Measurements from ENCODE around the gene PLXND1.

Gene PLXND1

DNA sequence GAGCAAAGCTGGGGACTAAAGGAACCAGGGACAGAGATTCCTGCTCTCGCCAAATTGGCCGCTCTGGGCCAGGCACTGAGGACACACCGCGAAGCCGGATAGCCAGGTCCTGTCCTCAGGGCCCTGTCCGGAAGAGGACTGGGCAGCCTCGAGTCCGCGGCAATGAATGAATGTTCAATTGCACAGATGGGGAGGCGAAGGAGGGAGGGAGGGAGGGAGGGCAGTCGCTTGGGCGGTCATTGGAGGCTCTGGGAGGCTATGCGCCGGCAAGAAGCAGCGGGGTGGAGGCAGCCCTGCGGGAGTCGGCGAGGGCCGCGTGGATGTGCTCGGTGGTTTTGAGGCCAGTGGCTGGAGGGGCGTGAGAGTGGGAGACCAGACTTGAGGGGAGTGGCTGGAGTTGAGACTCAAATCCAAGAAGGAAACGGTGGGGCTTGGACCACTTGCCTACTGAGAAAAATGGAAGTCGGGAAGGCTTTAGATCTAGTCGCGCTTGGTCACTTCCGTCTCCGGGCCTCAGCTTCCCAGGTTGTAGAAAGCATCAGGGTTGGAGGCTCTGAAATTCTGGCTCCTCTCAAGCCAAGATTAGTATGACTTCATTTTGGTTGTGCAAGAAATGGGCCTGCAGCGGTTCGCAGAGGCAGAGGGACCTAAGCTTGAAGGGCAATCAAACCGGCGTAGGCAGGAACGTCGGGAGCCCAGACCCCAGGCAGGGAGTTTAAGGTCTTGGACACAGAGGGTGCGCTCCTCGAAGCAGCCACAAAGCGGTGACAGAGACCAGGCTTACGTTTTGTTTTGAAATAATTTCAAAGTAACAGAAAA lies 21.1 kb upstream of the PLXND1 start:
- DNase-seq (ENCODE audit: low read depth, low spot score), result peak; percentile 33

DNA sequence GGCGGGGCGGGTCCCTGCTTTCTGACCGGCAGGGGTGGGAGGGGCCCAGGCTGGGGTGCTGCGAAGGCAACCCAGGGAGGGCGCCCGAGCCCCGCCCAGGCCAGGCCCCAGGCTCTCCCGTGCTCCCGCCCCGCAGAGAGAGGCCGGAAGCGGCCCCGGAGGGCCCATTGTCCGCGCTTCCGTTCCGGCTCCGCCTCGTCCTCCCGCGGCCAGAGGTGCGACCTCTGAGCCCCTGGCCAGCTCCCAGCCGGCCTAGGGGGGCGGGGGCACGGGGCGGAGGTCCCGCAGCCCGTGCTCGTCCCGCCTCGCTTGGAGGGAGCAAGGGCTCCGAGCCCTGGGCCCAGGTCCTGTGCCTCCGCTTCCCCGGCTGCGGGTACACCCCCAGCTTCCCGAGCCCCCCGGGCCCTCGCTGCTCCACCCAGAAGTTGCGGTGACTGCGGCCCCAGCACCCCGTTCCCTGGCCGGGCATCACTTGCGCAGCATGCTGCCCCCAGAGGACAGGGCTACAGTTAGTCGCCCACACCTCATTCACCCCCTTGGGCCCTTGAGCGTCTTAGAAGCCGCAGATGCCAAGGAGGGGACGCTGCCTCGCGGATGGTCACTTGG lies 20.4 kb upstream of the PLXND1 start:
- no peak for DNase-seq (ENCODE audit: low read depth, low spot score)

DNA sequence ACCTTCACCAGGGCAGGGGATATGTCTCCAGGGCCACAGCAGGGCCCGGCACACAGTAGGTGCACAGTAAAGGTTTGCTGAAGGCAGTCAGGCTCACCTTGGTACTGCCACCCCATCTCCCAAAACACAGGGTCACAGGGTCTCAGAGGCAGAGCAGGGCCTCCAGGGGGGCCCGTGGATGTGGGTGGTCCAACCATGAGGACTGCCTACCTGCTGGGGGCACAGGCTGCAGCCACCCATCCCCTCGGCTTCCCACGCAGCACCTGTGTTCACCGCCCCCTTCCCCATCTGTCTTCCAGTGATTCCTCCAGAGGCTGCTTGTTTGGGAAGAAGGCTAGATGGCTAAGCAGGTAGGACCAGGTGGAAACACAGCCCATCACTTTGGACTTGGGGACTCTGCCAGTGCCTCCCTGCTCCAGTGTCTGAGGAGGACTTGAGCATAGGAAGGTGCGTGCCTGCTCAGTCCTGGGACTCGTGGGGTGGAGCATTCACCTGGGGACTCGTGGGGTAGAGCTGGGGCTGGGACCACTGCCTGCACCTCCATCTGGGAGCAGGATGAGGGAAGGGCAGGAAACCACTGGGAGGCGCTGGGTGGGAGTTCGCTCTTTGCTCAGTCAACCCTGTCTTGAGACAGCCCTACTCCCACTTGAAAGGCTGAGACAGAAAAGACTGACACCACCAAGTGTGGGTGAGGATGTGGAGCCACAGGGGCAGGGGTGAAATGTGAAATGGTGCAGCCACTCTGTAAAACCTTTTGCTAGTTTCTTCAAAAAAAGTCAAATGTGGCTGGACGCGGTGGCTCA lies 18.8 kb upstream of the PLXND1 start:
- no peak for DNase-seq (ENCODE audit: low read depth, low spot score)

DNA sequence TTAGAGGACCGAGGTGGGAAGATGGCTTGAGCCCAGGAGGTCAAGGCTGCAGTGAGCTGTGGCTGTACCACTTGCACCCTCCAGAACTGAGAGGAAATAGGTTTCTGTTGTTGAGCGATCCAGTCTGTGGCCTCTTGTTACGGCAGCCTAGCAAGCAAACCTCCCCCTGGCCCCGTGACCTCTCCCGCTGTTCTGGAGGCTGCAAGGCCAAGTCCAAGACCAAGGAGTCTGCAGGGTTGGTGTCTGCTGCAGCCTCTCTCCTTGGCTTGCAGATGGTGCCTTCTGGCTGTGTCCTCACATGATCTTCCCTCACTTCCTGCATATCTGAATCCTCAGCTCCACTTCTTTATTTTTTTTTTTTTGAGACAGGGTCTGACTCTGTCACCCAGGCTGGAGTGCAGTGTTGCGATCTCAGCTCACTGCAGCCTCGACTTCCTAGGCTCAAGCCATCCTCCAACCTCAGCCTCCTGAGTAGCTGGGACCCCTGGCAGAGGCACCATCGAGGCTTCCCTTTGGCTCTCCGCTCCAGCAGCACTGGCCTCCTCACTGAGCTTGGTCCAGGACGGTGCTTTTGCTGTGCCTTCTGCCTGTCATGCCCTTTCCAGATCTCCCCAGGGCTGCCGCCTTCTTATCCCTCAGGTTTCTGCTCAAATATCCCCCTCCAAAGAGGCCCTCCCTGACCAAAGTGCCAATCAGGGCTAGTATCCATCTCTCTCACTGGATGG lies 18.0 kb upstream of the PLXND1 start:
- no peak for DNase-seq (ENCODE audit: low read depth, low spot score)

DNA sequence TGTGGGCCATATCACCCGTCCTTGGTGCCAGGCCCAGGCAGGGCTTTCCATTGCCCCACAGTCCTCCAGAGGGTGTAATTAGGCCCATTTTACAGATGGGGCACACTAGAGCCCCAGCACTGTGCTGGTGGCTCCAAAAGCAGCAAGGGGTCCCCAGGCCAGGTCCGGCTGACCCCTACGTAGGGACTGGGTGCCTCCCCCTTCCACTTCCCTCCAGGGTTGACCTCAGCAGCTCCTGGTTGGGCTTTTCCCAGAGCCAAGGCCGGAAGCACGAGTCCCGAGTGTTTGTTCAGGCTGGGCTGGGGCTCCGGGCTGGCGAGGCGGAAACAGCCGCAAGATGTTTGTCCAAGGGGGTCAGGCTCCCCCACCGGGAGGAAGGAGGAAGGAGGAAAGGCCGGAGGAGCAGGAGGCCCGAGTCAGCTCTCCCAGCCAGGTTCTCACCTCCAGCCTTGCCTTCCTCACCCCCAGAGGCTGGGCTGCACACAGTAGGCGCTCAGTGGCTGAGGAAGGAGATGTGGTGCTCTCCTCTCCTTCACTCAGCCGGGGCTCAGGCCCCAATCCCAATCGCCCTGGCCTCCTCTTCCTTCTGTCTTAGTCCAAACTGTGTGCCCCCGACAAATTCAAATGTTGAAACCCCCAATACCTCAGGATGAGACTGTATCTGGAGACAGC lies 17.1 kb upstream of the PLXND1 start:
- no peak for DNase-seq (ENCODE audit: low read depth, low spot score)

DNA sequence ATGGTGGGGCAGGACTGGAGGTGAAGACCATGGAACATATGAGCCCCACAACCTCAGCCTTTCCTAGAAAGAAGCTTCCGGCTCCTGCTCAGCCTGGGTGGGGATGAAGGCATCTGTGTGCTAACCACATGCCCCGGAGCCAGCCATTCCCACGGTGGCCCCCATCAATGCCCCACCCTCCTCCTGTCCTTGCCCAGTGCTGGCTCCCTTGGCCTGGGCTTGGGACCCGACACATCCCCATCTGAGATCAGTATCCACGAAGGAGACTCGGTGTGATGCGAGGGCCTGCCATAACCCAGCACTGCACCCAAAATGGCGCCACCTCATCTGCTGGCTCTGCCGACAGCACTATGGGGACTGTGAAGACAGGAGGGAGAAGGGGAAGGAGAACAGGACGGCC lies 16.5 kb upstream of the PLXND1 start:
- no peak for DNase-seq (ENCODE audit: low read depth, low spot score)

DNA sequence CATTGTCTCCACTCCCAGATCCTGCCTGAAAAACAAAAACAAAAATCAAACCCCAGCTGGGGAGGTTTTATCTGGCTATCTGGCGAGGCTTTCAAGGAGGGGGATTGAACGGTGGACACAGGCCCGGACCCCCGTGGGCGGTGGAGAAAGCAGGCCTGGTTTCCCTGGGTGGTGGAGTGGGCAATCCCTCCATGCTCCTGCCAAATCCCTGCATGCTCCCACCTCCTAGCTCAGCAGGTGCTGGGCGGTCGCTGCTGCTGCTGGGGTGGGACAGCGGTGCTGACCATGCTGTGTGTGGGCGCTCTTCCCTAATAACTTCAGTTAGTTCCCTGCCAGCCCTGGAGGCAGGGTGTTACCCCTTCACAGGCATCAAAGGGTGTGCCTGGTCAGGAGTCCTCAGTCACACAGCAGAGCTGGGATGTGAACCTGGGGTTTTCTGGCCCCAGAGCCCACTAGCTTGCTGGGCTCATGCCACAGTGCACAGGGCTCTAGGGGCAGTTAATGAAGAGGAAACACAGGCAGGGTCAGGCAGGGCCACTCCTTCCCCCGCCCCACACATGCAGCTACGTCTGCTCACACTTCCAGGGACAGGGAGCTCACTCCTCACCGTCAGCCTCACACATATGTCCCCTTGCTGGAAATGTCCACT lies 15.9 kb upstream of the PLXND1 start:
- no peak for DNase-seq (ENCODE audit: low read depth, low spot score)

DNA sequence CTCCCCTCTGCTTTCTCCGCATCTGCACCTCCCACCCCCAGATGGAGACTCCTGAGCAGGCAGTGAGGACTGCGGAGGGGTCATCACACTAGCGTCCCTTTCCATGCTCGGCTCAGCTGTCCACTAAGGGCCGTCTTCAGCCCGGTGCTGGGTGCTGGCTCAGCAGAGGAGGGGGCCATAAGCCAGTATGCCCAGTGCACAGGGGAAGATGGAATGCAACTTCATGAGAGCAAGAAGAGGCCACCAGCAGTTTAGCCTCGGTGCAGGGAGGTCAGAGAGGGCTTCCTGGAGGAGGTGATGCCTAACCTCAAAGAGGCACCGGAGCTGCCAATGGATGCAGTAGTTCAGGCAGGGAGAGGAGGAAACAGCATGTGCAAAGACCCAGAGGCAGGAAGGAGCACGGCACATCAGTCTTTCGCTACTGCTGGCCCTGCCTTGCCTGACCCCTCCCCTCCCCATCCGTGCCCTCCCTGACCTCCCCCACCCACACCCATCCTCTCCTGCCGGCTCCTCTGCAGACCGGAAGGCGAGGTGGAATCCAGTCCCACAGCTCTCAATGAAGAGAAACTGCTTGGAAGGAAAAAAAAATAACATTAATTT lies 15.2 kb upstream of the PLXND1 start:
- DNase-seq (ENCODE audit: low read depth, low spot score), result no peak

DNA sequence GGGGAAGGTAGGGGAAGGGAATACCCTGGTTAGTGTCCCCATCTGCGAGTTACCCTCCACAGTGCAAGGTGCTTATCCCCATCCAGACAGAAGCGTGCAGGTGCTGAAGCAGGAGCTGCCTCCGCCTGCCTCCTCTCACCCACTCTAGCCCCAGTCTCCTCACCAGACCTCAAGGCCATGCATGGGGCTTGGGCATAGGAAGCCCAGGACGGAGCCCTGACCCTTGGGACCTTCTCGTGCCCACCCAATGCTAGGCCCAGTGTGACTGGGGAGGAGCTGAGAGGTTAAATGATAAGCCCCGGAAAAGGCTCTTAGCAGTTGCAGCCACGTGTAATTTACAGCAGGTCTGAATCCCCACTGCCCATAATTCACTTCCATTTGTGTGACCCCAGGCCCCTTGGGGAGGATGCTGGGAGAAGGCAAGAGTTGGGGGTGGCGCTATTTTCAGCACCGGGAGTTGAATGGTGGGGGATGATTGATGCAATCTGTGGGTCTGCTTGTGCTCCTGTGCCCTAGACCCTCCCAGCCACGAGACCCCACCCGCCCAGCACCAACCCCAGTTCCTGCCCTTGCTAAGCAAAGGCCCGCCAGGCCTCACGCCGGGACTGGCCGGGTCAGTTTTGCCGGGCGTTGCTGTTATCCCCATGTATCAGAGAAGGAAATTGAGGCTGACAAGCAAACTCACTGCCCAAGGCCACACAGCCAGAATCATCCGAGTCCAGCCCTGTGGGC lies 14.5 kb upstream of the PLXND1 start:
- no peak for DNase-seq (ENCODE audit: low read depth, low spot score)

DNA sequence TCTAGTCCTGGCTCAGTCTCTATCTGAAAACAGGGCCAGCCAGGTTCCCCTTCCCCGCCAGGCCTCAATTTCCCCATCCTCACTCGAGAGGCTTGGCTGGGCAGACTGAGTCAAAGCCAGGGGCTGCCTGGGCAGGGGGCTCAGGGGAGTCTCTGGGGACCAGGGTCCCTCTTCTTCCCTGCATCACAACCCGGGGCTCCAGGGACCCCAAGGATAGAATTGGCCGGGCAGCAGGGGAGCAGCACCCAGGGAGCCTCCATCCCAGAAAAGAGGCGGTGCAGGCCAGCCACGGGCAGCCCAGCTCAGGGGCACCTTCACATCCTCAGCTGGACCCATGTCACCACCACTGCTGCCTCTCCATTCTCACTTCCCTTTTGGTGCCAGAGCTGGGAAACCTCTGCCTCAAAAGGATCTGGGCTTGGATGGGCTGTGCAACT lies 13.3 kb upstream of the PLXND1 start:
- DNase-seq (ENCODE audit: low read depth, low spot score), result no peak

DNA sequence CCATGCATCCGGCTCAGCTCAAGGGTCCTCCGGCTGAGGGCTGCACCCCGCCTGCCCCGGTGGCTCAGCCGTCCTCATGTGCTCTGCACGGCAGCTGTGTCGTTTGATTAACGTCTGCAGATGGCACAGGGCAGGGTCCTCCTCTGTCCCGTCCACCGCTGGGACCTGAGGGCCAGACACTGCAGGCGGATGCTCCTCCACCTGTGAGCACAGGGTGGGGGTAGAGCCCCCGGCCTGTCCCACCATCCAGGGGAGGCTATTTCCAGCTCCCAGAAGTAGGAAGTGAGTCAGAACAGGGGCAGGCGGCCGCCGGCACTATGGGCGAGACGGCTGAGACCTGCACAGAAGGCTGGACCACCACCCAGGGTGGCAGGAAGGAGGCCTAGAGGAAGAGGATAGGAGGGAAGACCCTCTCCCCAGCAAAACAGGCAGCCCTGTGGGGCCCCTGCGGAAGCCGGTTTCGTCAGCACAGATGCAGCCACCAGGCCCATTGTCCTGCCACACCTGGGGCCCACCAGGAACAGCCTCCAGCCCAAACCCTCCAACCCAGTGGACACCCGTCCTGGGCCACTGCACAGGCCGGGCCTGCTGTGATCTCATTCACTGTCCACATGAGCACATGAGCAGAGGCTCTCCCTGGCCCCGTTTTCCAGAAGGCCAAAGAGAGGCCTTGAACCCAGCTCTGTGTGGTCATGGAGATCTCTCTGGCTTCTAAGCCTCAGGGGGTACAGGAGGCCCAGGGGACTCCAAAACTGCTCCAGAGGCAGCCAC lies 12.6 kb upstream of the PLXND1 start:
- DNase-seq (ENCODE audit: low read depth, low spot score), result no peak

DNA sequence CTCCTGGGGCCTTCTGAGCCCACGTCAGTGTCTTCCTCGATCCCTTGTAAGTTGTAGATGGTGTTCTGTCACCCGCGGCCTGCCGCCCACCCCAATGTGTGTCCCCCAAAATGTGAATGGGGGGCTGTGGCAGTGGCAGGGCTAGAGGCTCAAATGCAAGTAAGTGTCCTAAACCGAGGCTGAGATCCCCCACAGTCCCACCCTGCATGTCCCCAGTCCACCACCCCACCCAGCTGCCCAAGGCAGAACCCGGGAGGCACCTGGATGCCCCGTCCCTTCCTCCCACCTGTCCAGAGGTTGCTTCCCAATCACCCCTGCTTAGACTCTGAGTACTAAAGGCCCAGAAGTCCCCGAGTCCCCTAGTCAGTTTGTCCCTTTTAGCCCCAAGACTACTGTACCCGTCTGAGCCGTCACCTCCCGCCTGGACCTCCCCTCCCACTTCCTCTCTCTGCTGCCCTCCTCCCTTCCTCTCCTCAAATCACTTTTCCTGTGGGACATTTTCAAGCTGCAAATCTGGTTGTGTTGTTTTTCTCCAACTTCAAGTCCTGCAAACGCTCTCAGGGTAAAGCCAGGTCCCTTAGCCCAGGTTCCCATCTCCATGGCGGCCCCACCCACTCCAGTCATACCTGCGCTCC lies 11.8 kb upstream of the PLXND1 start:
- DNase-seq (ENCODE audit: low read depth, low spot score), result no peak

DNA sequence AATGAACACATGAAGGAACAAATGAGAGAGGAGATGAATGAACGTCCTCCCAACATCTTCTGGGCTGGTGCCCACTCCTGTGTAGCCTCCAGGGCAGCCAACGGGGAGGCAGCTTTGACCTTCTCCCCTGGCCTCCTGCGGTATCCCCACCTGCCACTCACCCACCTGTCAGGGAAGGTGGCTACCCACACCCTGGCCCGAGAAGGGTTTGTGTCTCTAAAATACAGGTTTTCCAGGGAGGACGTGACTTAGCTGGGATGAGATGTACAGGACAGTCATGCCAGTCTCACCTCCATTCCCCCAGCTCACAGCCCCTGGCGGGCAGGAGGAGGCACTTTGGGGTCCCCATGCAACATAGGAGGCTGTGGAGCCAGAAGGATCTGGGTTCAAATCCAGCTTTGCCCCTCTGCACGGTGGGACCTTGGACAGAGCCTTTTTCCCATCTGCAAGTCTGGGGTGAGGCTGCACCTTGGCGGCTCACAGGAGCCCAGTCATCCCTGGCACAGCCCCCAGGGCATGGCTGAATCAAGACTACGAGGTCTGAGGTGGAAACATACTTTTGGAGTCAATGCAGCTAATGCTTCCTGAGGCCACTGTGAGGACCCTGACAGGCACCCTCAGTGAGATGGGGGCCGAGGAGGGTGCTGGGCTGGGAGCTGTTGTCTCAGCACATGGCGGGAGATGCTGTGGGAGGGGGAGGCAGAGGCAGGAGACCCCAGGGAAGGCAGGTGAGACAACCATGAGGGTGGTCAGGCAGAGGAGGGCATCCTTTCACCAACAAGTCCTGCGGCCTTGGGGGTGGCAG lies 11.1 kb upstream of the PLXND1 start:
- no peak for DNase-seq (ENCODE audit: low read depth, low spot score)

DNA sequence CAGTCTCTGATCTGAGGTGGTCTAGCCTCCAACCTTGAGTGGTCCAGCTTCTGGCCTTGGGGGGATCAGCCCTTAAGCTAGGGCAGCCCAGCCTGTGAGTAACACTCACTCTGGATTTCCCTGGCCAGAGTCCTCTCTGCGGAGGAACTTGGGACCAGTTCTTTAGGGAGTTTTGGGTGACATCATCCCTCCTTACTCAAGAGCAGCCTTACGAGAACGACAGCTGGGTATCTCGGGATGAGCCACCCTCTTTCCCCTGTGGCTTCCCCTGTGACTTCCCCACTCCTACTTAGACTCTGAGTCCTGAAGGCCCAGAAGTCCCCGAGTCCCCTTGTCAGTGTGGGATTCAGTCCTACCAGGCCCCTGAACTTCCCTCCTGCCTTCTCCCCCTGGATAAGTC lies 10.2 kb upstream of the PLXND1 start:
- no peak for DNase-seq (ENCODE audit: low read depth, low spot score)

DNA sequence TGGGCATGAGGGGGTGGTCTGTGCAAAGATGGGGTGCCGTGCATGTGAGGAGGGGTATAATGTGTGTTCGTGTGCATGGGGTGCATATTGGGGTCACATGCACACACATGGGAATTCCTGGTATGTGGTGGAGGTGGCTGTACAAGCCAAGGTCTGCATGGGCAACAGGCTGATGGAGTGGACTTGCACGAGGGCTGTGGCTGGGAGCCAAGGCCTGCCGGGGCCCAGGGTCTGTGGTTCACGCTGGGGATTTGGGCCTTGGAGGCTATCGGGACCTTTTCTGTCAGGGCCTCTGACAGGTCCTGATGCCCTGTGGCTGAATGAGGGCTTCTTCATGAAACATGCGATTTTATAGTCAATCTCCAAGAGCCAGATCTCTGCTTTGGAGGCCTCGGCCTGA lies 9.8 kb upstream of the PLXND1 start:
- DNase-seq (ENCODE audit: low read depth, low spot score), result no peak

DNA sequence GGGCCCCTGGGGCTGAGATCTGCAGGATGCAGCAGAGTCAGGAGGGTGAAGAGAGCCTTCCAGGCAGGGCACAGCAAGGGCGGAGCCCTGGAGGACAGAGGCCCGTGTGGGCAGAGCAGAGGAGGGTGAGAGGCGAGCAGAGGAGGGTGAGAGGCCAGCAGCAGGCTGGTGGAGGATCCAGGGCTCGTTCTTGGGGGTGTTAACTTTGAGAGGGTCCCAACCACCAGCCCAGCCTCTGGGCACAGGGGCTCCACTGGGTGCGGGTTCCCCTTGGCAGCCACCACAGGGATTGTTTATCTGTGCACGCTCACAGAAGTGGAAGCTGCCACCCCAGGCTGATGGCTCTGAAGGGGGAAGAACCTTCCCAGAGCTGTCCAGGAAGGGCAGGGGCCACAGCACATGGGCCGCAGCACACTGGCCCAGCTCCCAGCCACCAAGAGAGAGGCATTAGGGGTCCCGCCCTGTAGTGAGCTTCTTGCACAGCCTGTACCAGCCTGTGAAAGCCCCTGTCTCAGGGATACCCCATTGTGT lies 9.3 kb upstream of the PLXND1 start:
- DNase-seq (ENCODE audit: low read depth, low spot score), result no peak

DNA sequence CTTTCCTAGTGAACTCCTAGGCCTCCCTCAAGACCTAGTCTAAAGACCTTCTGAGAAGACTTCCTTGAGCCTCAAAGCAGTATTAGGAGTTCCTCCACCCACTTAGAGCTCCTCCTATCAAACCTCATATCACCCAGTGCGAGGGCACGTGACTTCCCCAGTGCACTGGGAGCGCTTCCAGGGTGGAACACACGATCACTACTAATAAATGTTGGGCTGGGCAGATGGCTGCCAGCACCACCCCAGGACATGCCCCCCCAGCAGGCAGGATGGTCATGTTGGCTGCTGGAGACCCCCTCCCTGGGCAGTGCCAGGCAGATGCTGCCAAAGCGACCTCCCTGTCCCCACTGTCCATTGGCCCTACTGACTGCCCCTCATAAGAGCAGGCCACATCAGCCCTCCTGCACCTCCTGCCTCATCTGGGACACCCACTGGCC lies 8.5 kb upstream of the PLXND1 start:
- no peak for DNase-seq (ENCODE audit: low read depth, low spot score)

Data from activated naive CD8-positive, alpha-beta T cell treated with anti-CD3 and anti-CD28 coated beads, Interleukin-2, amount 50 U/mL, for 16 hours (primary cell).